ENCODE data around the gene OR56B1.

Gene OR56B1

GRCh38 chr11:5737091-5737490 lies 843 bp downstream of the OR56B1 start:
- no peak for DNase-seq (ENCODE audit: low read depth)

DNA sequence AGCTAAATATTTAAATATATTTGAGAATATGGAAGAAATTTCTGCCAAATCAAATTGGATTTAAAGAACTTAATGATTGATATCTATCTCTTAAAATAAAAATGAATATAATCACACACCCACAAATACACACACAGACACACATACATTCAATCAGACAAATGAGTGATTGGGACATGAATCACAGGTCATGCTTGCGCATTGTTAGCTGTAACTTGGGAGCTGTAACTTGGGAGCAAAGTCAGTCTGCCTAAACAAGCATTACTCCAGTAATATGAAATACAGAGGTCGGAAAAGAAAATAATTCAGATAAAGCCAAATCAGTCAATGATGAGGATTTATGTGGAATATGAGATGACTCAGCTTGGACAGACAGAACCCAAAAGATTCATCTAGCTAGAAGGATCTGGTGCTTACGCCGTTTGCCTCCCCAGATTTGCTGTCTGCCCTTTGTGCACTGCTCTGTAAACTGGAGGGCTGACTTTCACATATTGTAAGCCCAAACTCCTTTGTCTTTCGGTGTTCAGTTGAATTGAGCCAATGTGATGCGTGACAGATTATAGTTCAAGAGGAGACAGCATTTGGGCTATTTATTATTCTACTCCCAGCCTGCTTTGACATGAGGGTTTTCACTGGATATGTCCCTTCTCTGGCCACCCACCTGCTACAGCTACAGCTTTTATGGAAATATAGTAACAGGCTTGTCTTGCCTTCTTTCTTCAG lies 1.6 kb downstream of the OR56B1 start:
- DNase-seq (ENCODE audit: low read depth), result no peak

- DNase-seq (ENCODE audit: low read depth), result no peak
These were observed 2.2 kb downstream of the OR56B1 start for GRCh38 chr11:5738431-5738830.

DNA sequence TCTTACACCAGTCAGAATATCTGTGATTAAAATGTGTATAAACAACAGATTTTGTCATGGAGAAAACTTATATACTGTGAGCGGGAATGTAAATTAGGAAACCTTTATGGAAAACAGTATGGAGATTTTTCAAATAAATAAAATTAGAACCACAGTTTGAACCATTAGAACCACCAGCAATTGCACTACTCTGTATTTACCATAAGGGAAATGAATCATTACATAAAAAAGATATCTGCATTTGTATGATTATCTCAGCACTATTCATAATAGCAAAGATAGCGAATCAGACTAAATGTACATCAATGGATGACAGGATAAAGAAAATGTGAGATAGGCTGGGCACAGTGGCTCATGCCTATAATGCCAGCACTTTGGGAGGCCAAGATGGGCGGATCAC lies 10.4 kb downstream of the OR56B1 start:
- no peak for DNase-seq (ENCODE audit: low read depth)

DNA sequence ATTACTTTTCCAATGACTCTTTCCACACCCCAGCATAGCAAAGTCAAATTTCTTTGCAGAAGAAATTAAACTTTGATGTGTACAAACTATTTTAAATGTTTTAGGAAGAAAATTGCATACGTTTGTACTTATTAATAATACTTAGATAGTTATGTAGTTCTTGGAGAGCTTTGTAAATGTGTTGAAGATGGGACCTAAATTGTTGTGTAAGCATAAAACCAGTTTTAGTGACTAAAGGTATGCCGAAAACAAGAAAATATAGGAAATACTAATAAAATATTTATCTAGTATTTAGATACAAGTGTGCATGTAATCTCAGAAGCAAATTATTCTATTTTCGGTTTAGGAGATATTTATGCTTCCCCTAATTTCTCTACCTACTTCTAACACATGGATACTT lies 13.6 kb downstream of the OR56B1 start:
- no peak for DNase-seq (ENCODE audit: low read depth)

- DNase-seq (ENCODE audit: low read depth), result no peak
These were observed 17.7 kb downstream of the OR56B1 start, which contains the start of gene OR52N4 for GRCh38 chr11:5753943-5754342. OR52N4 (plus strand) TSS chr11:5754243; CDS start chr11:5754741, 498 bp downstream.

GRCh38 chr11:5767056-5767455 lies 30.8 kb downstream of the OR56B1 start:
- no peak for DNase-seq (ENCODE audit: low read depth)

GRCh38 chr11:5783255-5783654 lies 47.0 kb downstream of the OR56B1 start, which contains the start of gene OR52N5:
OR52N5 (minus strand) TSS chr11:5783355; CDS start chr11:5778634, 4,721 bp downstream.
- no peak for DNase-seq (ENCODE audit: low read depth)
